ENCODE data around the gene ATAD1. TPM values are rescaled to one million over a fixed set of nuclear protein-coding genes. Genes with fewer than 3 reads are reported as not detected.

ATAD1 gene
- total RNA-seq, 1 donor from 2014 or later = 54.9 TPM

DNA sequence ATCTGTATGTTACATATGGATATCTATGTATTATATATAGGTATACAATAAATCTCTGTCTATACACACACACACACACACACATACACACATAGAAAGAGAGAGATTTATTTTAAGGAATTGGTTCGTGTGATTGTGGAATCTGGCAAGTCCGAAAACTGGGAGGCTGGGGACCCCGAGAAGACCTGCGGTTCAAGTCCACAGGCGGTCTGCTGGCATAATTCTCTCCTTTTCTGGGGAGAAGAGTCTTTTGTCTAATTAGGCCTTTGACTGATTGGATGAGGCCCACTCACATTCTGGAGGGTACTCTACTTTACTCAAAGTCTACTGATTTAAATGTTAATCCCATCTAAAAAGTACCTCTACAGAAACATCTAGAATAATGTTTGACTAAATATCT, 93.2 kb downstream of the ATAD1 start:
- Mint-ChIP-seq H3K4me3 (ENCODE audit: unreplicated experiment) (no peak overlapping the region), H3K4me1 (ENCODE audit: low read depth) (peaks cover 8% of the 10 kb centered on the region), H3K36me3 (ENCODE audit: low read depth) (peaks cover 13% of the 10 kb centered on the region), H3K9me3 (ENCODE audit: low read depth) (no peaks in the 10 kb centered on the region), H3K27ac (ENCODE audit: unreplicated experiment) (no peak overlapping the region), H3K27me3 (ENCODE audit: low read depth) (no peaks in the 10 kb centered on the region)
- DNase-seq (ENCODE audit: low spot score) = no peak
- TF ChIP-seq, protein P1, sequence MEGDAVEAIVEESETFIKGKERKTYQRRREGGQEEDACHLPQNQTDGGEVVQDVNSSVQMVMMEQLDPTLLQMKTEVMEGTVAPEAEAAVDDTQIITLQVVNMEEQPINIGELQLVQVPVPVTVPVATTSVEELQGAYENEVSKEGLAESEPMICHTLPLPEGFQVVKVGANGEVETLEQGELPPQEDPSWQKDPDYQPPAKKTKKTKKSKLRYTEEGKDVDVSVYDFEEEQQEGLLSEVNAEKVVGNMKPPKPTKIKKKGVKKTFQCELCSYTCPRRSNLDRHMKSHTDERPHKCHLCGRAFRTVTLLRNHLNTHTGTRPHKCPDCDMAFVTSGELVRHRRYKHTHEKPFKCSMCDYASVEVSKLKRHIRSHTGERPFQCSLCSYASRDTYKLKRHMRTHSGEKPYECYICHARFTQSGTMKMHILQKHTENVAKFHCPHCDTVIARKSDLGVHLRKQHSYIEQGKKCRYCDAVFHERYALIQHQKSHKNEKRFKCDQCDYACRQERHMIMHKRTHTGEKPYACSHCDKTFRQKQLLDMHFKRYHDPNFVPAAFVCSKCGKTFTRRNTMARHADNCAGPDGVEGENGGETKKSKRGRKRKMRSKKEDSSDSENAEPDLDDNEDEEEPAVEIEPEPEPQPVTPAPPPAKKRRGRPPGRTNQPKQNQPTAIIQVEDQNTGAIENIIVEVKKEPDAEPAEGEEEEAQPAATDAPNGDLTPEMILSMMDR (IDR thresholded peaks at IDR 0.05) = no peak

DNA sequence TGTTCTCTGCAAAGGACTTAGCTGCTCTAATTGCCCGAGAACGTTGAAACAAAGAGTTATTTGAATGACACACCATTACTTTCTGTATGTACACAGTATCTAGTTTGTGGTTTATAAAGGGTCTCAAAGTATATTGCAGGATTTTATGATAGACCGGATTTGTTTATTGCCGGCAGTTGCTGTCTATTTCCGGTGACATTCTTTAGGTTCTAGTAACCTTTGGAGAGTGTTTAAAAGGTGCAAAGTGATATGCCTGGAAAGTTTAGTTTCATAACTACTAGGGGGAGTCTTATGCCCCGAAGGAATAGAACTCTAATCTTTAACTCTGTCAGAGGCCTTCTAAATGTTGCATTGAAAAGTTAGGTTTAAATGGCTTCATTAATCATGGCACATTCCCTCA, 94.5 kb downstream of the ATAD1 start:
- Mint-ChIP-seq H3K4me3 (ENCODE audit: unreplicated experiment) (no peak overlapping the region), H3K4me1 (ENCODE audit: low read depth) (peaks cover 8% of the 10 kb centered on the region), H3K27ac (ENCODE audit: unreplicated experiment) (no peak overlapping the region), H3K36me3 (ENCODE audit: low read depth) (peaks cover 10% of the 10 kb centered on the region), H3K9me3 (ENCODE audit: low read depth) (no peaks in the 10 kb centered on the region), H3K27me3 (ENCODE audit: low read depth) (no peaks in the 10 kb centered on the region)
- DNase-seq (ENCODE audit: low spot score) = no peak
- TF ChIP-seq, protein P1 (IDR thresholded peaks at IDR 0.05) = no peak

DNA sequence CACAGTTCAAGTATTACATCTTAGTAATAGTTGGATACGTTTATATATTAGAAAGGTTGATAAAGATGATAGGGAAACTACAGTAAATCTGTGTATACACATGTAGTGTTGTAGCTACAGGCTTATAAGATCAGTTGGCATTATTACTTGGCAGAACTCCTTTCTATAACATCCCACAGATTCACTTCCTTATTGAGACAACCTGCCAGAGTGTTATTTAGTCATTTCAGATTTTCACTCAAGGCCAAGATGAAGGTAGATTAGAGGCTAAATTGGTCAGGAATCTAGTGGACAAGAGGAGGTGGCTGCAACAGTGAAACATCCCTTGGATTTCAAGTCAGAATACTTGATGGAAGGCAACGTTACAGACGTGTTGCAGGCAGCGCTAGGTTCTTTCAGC, 95.3 kb downstream of the ATAD1 start:
- TF ChIP-seq, protein P1 (IDR thresholded peaks at IDR 0.05) = no peak
- no peak overlapping the region for H3K27ac Mint-ChIP-seq (ENCODE audit: unreplicated experiment)

DNA sequence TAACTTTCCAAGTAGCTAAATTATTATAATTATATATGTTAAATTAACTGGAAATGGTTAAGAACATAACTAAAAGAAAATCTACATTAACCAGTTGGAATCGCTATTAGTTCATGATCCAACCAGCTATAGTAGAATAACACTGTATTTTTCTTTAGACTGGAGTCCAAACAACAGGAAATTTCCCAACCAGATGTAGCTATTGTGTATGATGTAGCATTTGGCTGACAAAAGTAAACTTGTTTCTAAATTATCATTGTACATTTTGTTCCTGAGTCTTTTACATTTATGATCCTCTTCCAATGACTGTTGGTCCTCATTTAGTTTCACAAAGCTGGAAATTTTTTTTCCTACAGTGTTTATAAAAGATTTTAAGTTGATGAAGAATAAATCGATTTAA, 96.2 kb downstream of the ATAD1 start:
- no peak overlapping the region for H3K27ac Mint-ChIP-seq (ENCODE audit: unreplicated experiment)
- no peaks in the 10 kb centered on the region for H3K27me3 Mint-ChIP-seq (ENCODE audit: low read depth)
- no peaks in the 10 kb centered on the region for H3K9me3 Mint-ChIP-seq (ENCODE audit: low read depth)
- no peak for DNase-seq (ENCODE audit: low spot score)
- no peak overlapping the region for H3K4me3 Mint-ChIP-seq (ENCODE audit: unreplicated experiment)
- H3K4me1 Mint-ChIP-seq (ENCODE audit: low read depth) = peaks cover 8% of the 10 kb centered on the region
- TF ChIP-seq, protein P1 (IDR thresholded peaks at IDR 0.05) = no peak
- H3K36me3 Mint-ChIP-seq (ENCODE audit: low read depth) = peaks cover 10% of the 10 kb centered on the region

More for the DNA sequence above, 95.3 kb downstream of the ATAD1 start:
- DNase-seq (ENCODE audit: low spot score) = no peak
- Mint-ChIP-seq H3K9me3 (ENCODE audit: low read depth) (no peaks in the 10 kb centered on the region), H3K4me3 (ENCODE audit: unreplicated experiment) (no peak overlapping the region), H3K36me3 (ENCODE audit: low read depth) (peaks cover 10% of the 10 kb centered on the region), H3K27me3 (ENCODE audit: low read depth) (no peaks in the 10 kb centered on the region), H3K4me1 (ENCODE audit: low read depth) (peaks cover 8% of the 10 kb centered on the region)

DNA sequence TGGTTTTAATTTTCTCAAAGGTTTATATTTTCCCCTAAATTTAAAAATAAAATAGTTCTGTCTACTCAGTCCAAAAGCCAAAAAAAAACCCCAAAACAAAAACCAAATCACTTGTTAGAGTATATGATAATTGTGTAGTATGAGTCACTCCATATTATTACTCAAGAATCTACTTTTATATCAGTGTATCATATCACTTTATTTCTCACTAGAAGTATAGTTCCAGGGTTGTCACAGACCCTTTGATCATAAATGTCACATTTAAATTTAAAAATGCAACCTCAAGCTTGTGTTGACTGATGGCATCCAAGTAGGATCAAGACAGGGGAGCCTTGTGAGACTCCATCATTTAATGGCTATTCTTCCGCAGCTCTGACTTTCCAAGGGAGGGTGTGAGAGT, 97.4 kb downstream of the ATAD1 start:
- no peak for DNase-seq (ENCODE audit: low spot score)
- H3K9me3 Mint-ChIP-seq (ENCODE audit: low read depth) = no peaks in the 10 kb centered on the region
- H3K27me3 Mint-ChIP-seq (ENCODE audit: low read depth) = no peaks in the 10 kb centered on the region
- H3K4me3 Mint-ChIP-seq (ENCODE audit: unreplicated experiment) = no peak overlapping the region
- TF ChIP-seq, protein P1 (IDR thresholded peaks at IDR 0.05) = no peak
- H3K4me1 Mint-ChIP-seq (ENCODE audit: low read depth) = peaks cover 8% of the 10 kb centered on the region
- H3K36me3 Mint-ChIP-seq (ENCODE audit: low read depth) = peaks cover 20% of the 10 kb centered on the region
- no peak overlapping the region for H3K27ac Mint-ChIP-seq (ENCODE audit: unreplicated experiment)

Measured in chondrocyte (in vitro differentiated cells).